GM18526 (cell line): ENCODE results near the gene POU2F2.

ENCODE experiments used
- POLR2A ChIP-seq: IDR thresholded peaks from 3 replicates; pipeline ENCODE4 v1.6.1; 2011; ENCODE audit not compliant: insufficient read length; ENCODE audit errors: extremely low read depth

POU2F2 gene

GRCh38 chr19:42086770-42087550 lies 45.3 kb downstream of the POU2F2 start:
- TF ChIP-seq POLR2A, result no peak

- no peak for TF ChIP-seq POLR2A
Measured at GRCh38 chr19:42086188-42086736, 46.0 kb downstream of the POU2F2 start.

GRCh38 chr19:42083537-42083936 lies 48.7 kb downstream of the POU2F2 start:
- no peak for TF ChIP-seq POLR2A

- TF ChIP-seq POLR2A, result no peak
Measured at GRCh38 chr19:42081584-42082203, 50.6 kb downstream of the POU2F2 start.

GRCh38 chr19:42080764-42081375 lies 51.4 kb downstream of the POU2F2 start:
- no peak for TF ChIP-seq POLR2A

- no peak for TF ChIP-seq POLR2A
Measured at GRCh38 chr19:42079886-42080763, 52.1 kb downstream of the POU2F2 start.

GRCh38 chr19:42079276-42079669 lies 53.0 kb downstream of the POU2F2 start:
- no peak for TF ChIP-seq POLR2A

- TF ChIP-seq POLR2A, result no peak
Measured at GRCh38 chr19:42078538-42079275, 53.5 kb downstream of the POU2F2 start.

- no peak for TF ChIP-seq POLR2A
Measured at GRCh38 chr19:42078058-42078457, 54.2 kb downstream of the POU2F2 start.

GRCh38 chr19:42076380-42076944 lies 55.8 kb downstream of the POU2F2 start:
- no peak for TF ChIP-seq POLR2A

GRCh38 chr19:42075616-42076379 lies 56.4 kb downstream of the POU2F2 start, which contains the start of gene ZNF574:
ZNF574 (plus strand) TSS chr19:42076166; CDS start chr19:42078607, 2,441 bp downstream.
- TF ChIP-seq POLR2A, result peak; percentile 88

GRCh38 chr19:42075364-42075615 lies 57.0 kb downstream of the POU2F2 start:
- TF ChIP-seq POLR2A, result no peak
